ENCODE results near the gene MAML3. TPM values are rescaled to one million over a fixed set of nuclear protein-coding genes. Genes with fewer than 3 reads are reported as not detected.

MAML3 gene
- total RNA-seq, 2 experiments from 2014 or later: 2.5 to 2.9 TPM

DNA sequence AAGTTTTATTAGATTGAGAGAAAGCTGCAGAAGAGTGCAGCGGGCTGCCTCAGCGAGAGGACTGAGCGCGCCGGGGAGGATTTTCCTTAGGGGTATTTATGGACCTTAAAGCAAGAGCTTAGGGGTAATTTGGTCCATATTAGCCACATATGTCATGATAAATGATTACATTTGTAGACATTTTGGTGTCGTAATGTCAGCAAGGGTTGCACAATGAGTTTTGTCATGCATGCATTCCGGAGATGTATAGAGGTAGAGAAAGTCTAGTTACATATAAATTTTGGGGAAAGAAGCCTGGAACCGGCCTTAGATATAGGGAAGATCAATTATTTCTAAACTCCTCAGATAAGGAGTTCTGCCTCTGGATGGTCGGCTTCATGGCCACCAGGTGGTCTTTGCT is 478.3 kb downstream of the MAML3 start:
- ATAC-seq (ENCODE audit: poor library complexity) (no peak), DNase-seq (peak in 2 of 14 experiments; percentile 31 to 34)
- H3K4me1 ChIP-seq (ENCODE audit: insufficient read depth, low read length): no peaks in the 10 kb centered on the region
- Mint-ChIP-seq H3K27me3 (no peaks in the 10 kb centered on the region), H3K9me3 (no peaks in the 10 kb centered on the region), H3K27ac (no peak overlapping the region), H3K4me1 (ENCODE audit: low read depth) (no peaks in the 10 kb centered on the region), H3K36me3 (ENCODE audit: low read depth) (peaks cover 14% of the 10 kb centered on the region), H3K4me3 (no peak overlapping the region)
- H3K9me3 ChIP-seq (ENCODE audit: control insufficient read depth in 1 of 2, insufficient read depth in 1 of 2, low read length in 2 of 2): no peaks in the 10 kb centered on the region
- H3K27ac ChIP-seq (ENCODE audit: low read depth in 1 of 2, low read length in 2 of 2): no peak overlapping the region
- POLR2A ChIA-PET: no interaction called here
- intact Hi-C loops (cut with DNase I, micrococcal nuclease): no loop called here
- no peak overlapping the region for H3K4me3 ChIP-seq (ENCODE audit: low read length)
- H3K36me3 ChIP-seq (ENCODE audit: insufficient read depth, low read length): no peaks in the 10 kb centered on the region
- TF ChIP-seq, protein P1, sequence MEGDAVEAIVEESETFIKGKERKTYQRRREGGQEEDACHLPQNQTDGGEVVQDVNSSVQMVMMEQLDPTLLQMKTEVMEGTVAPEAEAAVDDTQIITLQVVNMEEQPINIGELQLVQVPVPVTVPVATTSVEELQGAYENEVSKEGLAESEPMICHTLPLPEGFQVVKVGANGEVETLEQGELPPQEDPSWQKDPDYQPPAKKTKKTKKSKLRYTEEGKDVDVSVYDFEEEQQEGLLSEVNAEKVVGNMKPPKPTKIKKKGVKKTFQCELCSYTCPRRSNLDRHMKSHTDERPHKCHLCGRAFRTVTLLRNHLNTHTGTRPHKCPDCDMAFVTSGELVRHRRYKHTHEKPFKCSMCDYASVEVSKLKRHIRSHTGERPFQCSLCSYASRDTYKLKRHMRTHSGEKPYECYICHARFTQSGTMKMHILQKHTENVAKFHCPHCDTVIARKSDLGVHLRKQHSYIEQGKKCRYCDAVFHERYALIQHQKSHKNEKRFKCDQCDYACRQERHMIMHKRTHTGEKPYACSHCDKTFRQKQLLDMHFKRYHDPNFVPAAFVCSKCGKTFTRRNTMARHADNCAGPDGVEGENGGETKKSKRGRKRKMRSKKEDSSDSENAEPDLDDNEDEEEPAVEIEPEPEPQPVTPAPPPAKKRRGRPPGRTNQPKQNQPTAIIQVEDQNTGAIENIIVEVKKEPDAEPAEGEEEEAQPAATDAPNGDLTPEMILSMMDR (IDR thresholded peaks at IDR 0.05): no peak
- H3K27me3 ChIP-seq (ENCODE audit: control insufficient read depth in 1 of 2, insufficient read depth in 2 of 2, low read length in 2 of 2): no peaks in the 10 kb centered on the region
- CTCF ChIA-PET: no interaction called here

DNA sequence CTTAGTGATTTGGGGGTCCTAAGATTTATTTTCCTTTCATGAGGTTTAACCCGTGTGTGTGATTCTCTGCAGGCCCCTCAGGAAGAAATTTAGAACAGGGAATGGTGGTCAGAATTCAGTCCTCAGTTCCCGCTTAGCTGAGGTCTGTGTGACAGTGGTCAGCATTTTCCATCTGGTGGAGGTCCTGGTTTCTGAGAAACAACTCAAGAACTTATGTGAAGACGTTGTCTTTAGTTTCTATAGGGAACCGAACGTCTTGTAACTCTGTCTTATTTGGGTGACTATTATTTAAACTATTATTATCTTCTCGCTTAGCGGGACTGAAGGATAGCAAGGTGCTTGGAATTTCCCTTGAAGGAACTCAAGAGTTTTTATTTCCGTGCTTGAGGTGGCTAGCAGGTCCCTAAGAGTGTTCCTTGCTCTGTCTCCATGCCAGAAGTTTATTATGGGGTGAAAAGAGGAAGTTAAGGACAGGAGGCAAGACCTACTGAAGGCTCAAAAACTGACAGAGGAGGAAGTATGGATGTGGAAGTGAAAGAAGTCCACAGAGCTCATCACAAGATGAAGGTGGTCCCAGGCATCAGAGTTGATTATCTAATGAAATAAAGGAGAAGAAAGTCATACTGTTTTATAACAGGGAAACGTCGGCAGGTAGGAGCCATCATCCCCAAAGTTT is 479.0 kb downstream of the MAML3 start:
- TF ChIP-seq, protein P1 (IDR thresholded peaks at IDR 0.05): no peak
- Histone ChIP-seq H3K4me1 (ENCODE audit: insufficient read depth, low read length) (no peaks in the 10 kb centered on the region), H3K36me3 (ENCODE audit: insufficient read depth, low read length) (no peaks in the 10 kb centered on the region), H3K27me3 (ENCODE audit: control insufficient read depth in 1 of 2, insufficient read depth in 2 of 2, low read length in 2 of 2) (no peaks in the 10 kb centered on the region), H3K9me3 (ENCODE audit: control insufficient read depth in 1 of 2, insufficient read depth in 1 of 2, low read length in 2 of 2) (no peaks in the 10 kb centered on the region), H3K27ac (ENCODE audit: low read depth in 1 of 2, low read length in 2 of 2) (no peak overlapping the region), H3K4me3 (ENCODE audit: low read length) (no peak overlapping the region)
- CTCF ChIA-PET: no interaction called here
- intact Hi-C loops (cut with DNase I, micrococcal nuclease): no loop called here
- Mint-ChIP-seq H3K4me1 (ENCODE audit: low read depth) (no peaks in the 10 kb centered on the region), H3K27ac (no peak overlapping the region), H3K4me3 (no peak overlapping the region), H3K36me3 (ENCODE audit: low read depth) (peaks cover 8% of the 10 kb centered on the region), H3K9me3 (no peaks in the 10 kb centered on the region), H3K27me3 (no peaks in the 10 kb centered on the region)
- ATAC-seq (ENCODE audit: poor library complexity) (no peak), DNase-seq (peak in 3 of 14 experiments; percentile 14 to 46 (median 44))
- POLR2A ChIA-PET: no interaction called here

DNA sequence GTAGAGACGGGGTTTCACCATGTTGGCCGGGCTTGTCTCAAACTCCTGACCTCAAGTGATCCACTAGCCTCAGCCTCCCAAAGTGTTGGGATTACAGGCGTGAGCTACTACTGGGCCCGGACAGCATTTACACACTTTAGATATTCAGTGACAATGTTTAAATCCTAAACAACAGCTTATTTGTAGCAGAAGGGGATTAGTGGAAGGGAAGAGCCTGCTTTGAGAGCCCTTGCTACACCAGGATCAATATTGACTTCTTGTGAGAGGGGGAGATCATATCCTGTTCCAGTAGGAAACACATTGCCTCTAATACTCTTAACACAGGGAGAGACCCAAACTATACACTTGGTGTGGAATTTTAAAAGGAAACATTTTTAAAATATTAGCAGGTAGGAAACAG is 481.3 kb downstream of the MAML3 start:
- H3K4me3 Mint-ChIP-seq: no peak overlapping the region
- intact Hi-C loops (cut with DNase I, micrococcal nuclease): no loop called here
- no peaks in the 10 kb centered on the region for H3K36me3 Mint-ChIP-seq (ENCODE audit: low read depth)
- Histone ChIP-seq H3K27ac (ENCODE audit: low read depth in 1 of 2, low read length in 2 of 2) (no peak overlapping the region), H3K27me3 (ENCODE audit: control insufficient read depth in 1 of 2, insufficient read depth in 2 of 2, low read length in 2 of 2) (no peaks in the 10 kb centered on the region), H3K36me3 (ENCODE audit: insufficient read depth, low read length) (no peaks in the 10 kb centered on the region), H3K4me1 (ENCODE audit: insufficient read depth, low read length) (no peaks in the 10 kb centered on the region), H3K4me3 (ENCODE audit: low read length) (no peak overlapping the region), H3K9me3 (ENCODE audit: control insufficient read depth in 1 of 2, insufficient read depth in 1 of 2, low read length in 2 of 2) (no peaks in the 10 kb centered on the region)
- ATAC-seq (ENCODE audit: poor library complexity): no peak
- DNase-seq: no peak
- CTCF ChIA-PET: no interaction called here
- H3K4me1 Mint-ChIP-seq (ENCODE audit: low read depth): no peaks in the 10 kb centered on the region
- H3K27ac Mint-ChIP-seq: no peak overlapping the region
- TF ChIP-seq, protein P1 (IDR thresholded peaks at IDR 0.05): no peak
- no peaks in the 10 kb centered on the region for H3K9me3 Mint-ChIP-seq
- POLR2A ChIA-PET: no interaction called here
- no peaks in the 10 kb centered on the region for H3K27me3 Mint-ChIP-seq

Data from CD4-positive, alpha-beta T cell (primary cell).